Mesothelial cell of epicardium (in vitro differentiated cells): Measurements from ENCODE around the gene SKIL. TPM values are rescaled to one million over a fixed set of nuclear protein-coding genes. Genes with fewer than 3 reads are reported as not detected.
A peak's percentile ranks its signal among the peaks of the same experiment; 100 is the strongest.

Experiments used
- DNase-seq, 2 experiments: peaks; one replicate each; pipeline ENCODE4 v3.0.0; 2021; ENCODE audit warnings: low spot score in 2 of 2; ENCODE audit not compliant: unreplicated experiment in 2 of 2
- H3K27ac Mint-ChIP-seq: 2 replicates; pipeline ENCODE4 v1.8.0; 2021; ENCODE audit warnings: mixed read lengths
- H3K27me3 Mint-ChIP-seq: 2 replicates; pipeline ENCODE4 v1.8.0; 2021; ENCODE audit warnings: low read depth, mixed read lengths
- H3K36me3 Mint-ChIP-seq: 2 replicates; pipeline ENCODE4 v1.8.0; 2021; ENCODE audit warnings: mixed read lengths
- H3K4me1 Mint-ChIP-seq: 2 replicates; pipeline ENCODE4 v1.8.0; 2021; ENCODE audit warnings: mixed read lengths
- H3K4me3 Mint-ChIP-seq: 2 replicates; pipeline ENCODE4 v1.8.0; 2021; ENCODE audit warnings: mild to moderate bottlenecking, moderate library complexity, mixed read lengths
- H3K9me3 Mint-ChIP-seq: 2 replicates; pipeline ENCODE4 v1.8.0; 2021; ENCODE audit warnings: mixed read lengths
- CTCF ChIP-seq: fragments of 200-600 bp; sonication (generic); IDR thresholded peaks from one replicate; pipeline ENCODE4 v1.5.0; 2021; ENCODE audit warnings: antibody characterized with exemption; ENCODE audit not compliant: unreplicated experiment
- total RNA-seq: library from RNA; stranded (reverse); gene quantifications from 3 replicates; pipeline ENCODE4 v1.2.1, GENCODE V29; 2021

Gene SKIL
- total RNA-seq, 1 donor from 2014 or later, result 328 TPM

GRCh38 chr3:170418422-170419398, 61.2 kb downstream of the SKIL start, which contains the start of gene CLDN11:
Gene CLDN11 (plus strand): TSS chr3:170418868. CDS start chr3:170419067, 199 bp downstream.
- Mint-ChIP-seq H3K4me3 (peak within 1 kb of the TSS; percentile 82), H3K9me3 (no peaks in the 10 kb centered on the region), H3K27ac (peak within 1 kb of the TSS; percentile 96), H3K27me3 (no peaks in the 10 kb centered on the region), H3K36me3 (peaks cover 9% of the 10 kb centered on the region), H3K4me1 (peaks cover 62% of the 10 kb centered on the region)
- DNase-seq, result peak in 1 of 2 experiments; percentile 51
- TF ChIP-seq CTCF, result no peak

DNA sequence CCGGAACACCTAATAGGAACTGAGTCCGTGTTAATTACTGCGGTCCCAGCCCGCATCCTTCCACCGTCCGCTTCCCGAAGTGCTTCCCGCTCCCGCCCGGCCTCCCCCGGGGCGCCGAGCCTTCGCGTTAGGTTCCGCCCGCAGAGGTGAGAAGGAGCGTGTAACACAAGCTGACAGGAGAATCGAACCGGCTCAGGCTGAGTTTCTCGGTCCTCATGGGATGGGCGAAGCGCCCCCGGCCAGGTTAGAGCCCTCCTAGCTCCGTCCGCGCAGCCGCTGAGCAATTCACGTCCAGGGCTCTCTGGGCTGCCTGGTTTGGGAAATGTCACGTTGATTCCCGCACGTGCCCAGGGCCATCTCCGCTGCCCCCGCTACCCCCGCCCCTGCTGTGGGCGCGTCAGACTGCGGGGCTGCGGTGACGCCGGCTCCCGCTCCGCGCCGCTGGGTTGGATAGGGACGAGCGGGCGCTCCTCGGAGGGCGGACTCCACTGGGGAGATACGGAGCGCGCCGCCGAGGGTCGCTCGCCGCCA, 62.1 kb downstream of the SKIL start:
- Mint-ChIP-seq H3K27ac (peak overlapping the region; percentile 96), H3K9me3 (no peaks in the 10 kb centered on the region), H3K27me3 (no peaks in the 10 kb centered on the region), H3K4me3 (peak overlapping the region; percentile 76), H3K36me3 (peaks cover 14% of the 10 kb centered on the region), H3K4me1 (peaks cover 59% of the 10 kb centered on the region)
- TF ChIP-seq CTCF, result no peak
- DNase-seq, result peak; percentile 29 to 55

DNA sequence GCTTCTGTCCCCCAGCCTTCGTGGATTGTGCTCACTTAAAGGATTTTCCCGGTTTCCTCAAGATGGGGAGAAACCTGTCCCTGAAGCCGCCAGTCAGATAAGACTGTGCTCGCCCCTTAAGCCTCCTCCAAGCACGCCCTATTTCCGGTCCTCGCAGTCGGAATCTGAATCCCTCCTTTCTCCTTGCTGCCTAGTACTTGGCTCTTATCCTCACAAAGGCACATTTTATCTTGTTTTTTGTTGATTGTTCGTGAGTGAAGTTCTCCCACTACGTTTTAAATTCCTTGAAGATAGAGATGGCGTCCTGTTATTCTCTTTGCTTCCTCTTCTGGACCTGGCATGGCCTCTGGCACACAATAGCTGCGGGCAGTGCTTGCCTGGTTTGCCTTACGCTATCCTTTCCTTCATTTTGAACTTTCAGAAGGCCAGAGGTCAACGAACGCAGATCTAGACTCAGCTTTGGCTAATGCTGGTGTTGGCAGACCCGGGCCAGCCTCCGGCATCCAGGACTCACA, 62.8 kb downstream of the SKIL start:
- Mint-ChIP-seq H3K9me3 (no peaks in the 10 kb centered on the region), H3K4me3 (peak overlapping the region; percentile 76), H3K27me3 (no peaks in the 10 kb centered on the region), H3K36me3 (peaks cover 18% of the 10 kb centered on the region), H3K27ac (peak overlapping the region; percentile 96), H3K4me1 (peaks cover 64% of the 10 kb centered on the region)
- DNase-seq, result peak in 1 of 2 experiments; percentile 37
- TF ChIP-seq CTCF, result no peak

- peak overlapping the region; percentile 96 for H3K27ac Mint-ChIP-seq
These were observed 63.7 kb downstream of the SKIL start for GRCh38 chr3:170421111-170421641.

More at GRCh38 chr3:170421111-170421641, 63.7 kb downstream of the SKIL start:
- Mint-ChIP-seq H3K36me3 (peaks cover 20% of the 10 kb centered on the region), H3K4me1 (peaks cover 65% of the 10 kb centered on the region), H3K4me3 (peak overlapping the region; percentile 76), H3K27me3 (no peaks in the 10 kb centered on the region), H3K9me3 (no peaks in the 10 kb centered on the region)
- TF ChIP-seq CTCF, result no peak
- peak in 1 of 2 experiments; percentile 47 for DNase-seq
